GM12878 (cell line): ENCODE data around the gene ANKIB1.

ENCODE experiments used
- ASH2L ChIP-seq: fragments of 300-600, 200-600 bp; sonication (generic); IDR thresholded peaks from 2 replicates; pipeline ENCODE4 v1.6.1; 2017; ENCODE audit warnings: low read depth, mild to moderate bottlenecking, borderline replicate concordance
- ATF3 ChIP-seq: IDR thresholded peaks from 2 replicates; pipeline ENCODE4 v1.6.1; 2011; ENCODE audit warnings: low read depth, mild to moderate bottlenecking, low read length, moderate library complexity, borderline replicate concordance; ENCODE audit errors: extremely low read depth
- BMI1 ChIP-seq: fragments of 450-650 bp; IDR thresholded peaks from 2 replicates; pipeline ENCODE4 v1.6.1; 2016; ENCODE audit warnings: mild to moderate bottlenecking, moderate library complexity, borderline replicate concordance
- CHD4 ChIP-seq: fragments of 200-600 bp; sonication (generic); IDR thresholded peaks from 2 replicates; pipeline ENCODE4 v1.6.1; 2016; ENCODE audit warnings: mild to moderate bottlenecking
- EGR1 ChIP-seq, 2 experiments: IDR thresholded peaks; 1 replicate in 1 of 2; 2 replicates in 1 of 2; pipeline ENCODE4 v1.6.1; 2011 to 2012; ENCODE audit warnings: low read depth in 2 of 2, low read length in 2 of 2, borderline replicate concordance in 1 of 2, mild to moderate bottlenecking in 1 of 2, moderate library complexity in 1 of 2
- EP300 ChIP-seq, 2 experiments: fragments of 150-350 bp in 1 of 2; IDR thresholded peaks; 2 replicates each; pipeline ENCODE4 v1.6.1; 2011 to 2012; ENCODE audit warnings: low read depth in 2 of 2, low read length in 2 of 2, borderline replicate concordance in 1 of 2, improper control_type of control experiment in 1 of 2, inconsistent platforms in 1 of 2; ENCODE audit not compliant: control insufficient read depth in 1 of 2
- ESRRA ChIP-seq: IDR thresholded peaks from 2 replicates; pipeline ENCODE4 v1.6.1; 2012; ENCODE audit warnings: mild to moderate bottlenecking, low read length, improper control_type of control experiment
- JUNB ChIP-seq: IDR thresholded peaks from 2 replicates; pipeline ENCODE4 v1.6.1; 2016; ENCODE audit warnings: antibody characterized with exemption, mild to moderate bottlenecking
- MEF2A ChIP-seq: IDR thresholded peaks from 2 replicates; pipeline ENCODE4 v1.6.1; 2011; ENCODE audit warnings: low read depth, mild to moderate bottlenecking, low read length, moderate library complexity; ENCODE audit not compliant: insufficient read depth
- NR2C2 ChIP-seq: IDR thresholded peaks from 2 replicates; pipeline ENCODE4 v1.6.1; 2011; ENCODE audit warnings: borderline replicate concordance, low read depth; ENCODE audit not compliant: control insufficient read depth, insufficient read length
- SP1 ChIP-seq: IDR thresholded peaks from one replicate; pipeline ENCODE4 v1.6.1; 2011; ENCODE audit warnings: low read depth, low read length
- SUZ12 ChIP-seq: fragments of 200-600 bp; sonication (generic); IDR thresholded peaks from one replicate; pipeline ENCODE4 v1.6.1; 2018; ENCODE audit warnings: antibody characterized with exemption, mild to moderate bottlenecking; ENCODE audit not compliant: unreplicated experiment
- ZNF24 ChIP-seq: fragments of 450-650 bp; IDR thresholded peaks from 2 replicates; pipeline ENCODE4 v1.6.1; 2017; ENCODE audit warnings: antibody characterized with exemption, mild to moderate bottlenecking

- TF ChIP-seq NR2C2 = no peak
- TF ChIP-seq ZNF24 = no peak
- no peak for TF ChIP-seq CHD4
- no peak for TF ChIP-seq SP1
- TF ChIP-seq ASH2L = no peak
- no peak for TF ChIP-seq ESRRA
- no peak for TF ChIP-seq EGR1 (IDR thresholded peaks at IDR 0.05; ENCODE audit: borderline replicate concordance in 1 of 2, low read depth in 2 of 2, low read length in 2 of 2)
- no peak for TF ChIP-seq SUZ12
- no peak for TF ChIP-seq JUNB
- no peak for TF ChIP-seq MEF2A
- no peak for TF ChIP-seq EP300 (IDR thresholded peaks at IDR 0.05; ENCODE audit: borderline replicate concordance in 1 of 2, control insufficient read depth in 1 of 2, low read depth in 2 of 2, low read length in 2 of 2)
- TF ChIP-seq BMI1 = no peak
- TF ChIP-seq ATF3 = no peak
These were observed 129.2 kb downstream of the ANKIB1 start for GRCh38 chr7:92375013-92375412.
